ENCODE measurements around the gene CDK6.

CDK6 gene

DNA sequence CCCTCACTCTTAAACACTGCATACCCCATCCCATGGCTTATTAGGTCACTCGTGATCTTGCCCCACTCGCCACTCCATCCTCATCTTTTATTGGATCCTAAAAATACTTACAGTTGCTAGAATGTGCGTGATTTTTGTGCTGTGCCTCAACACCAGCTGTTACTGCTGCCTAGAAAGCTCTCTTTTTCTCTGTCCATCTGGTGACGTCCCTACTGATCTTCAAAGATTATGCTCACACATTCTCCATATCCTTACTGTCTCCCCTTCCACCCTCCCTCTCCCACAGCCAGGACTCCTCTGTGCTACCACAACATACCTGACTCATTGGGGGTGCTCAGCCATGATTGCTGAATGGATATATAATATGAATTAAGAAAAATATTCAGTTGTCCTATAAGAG is 42.0 kb downstream of the CDK6 start:
- peaks cover 31% of the 10 kb centered on the region for H3K36me3 Mint-ChIP-seq (ENCODE audit: low read depth)
- H3K4me3 Mint-ChIP-seq: no peak overlapping the region
- H3K9me3 Mint-ChIP-seq: peaks cover 15% of the 10 kb centered on the region
- H3K27me3 Mint-ChIP-seq (ENCODE audit: low read depth): no peaks in the 10 kb centered on the region
- TF ChIP-seq, protein P1, sequence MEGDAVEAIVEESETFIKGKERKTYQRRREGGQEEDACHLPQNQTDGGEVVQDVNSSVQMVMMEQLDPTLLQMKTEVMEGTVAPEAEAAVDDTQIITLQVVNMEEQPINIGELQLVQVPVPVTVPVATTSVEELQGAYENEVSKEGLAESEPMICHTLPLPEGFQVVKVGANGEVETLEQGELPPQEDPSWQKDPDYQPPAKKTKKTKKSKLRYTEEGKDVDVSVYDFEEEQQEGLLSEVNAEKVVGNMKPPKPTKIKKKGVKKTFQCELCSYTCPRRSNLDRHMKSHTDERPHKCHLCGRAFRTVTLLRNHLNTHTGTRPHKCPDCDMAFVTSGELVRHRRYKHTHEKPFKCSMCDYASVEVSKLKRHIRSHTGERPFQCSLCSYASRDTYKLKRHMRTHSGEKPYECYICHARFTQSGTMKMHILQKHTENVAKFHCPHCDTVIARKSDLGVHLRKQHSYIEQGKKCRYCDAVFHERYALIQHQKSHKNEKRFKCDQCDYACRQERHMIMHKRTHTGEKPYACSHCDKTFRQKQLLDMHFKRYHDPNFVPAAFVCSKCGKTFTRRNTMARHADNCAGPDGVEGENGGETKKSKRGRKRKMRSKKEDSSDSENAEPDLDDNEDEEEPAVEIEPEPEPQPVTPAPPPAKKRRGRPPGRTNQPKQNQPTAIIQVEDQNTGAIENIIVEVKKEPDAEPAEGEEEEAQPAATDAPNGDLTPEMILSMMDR (IDR thresholded peaks at IDR 0.05; ENCODE audit: unreplicated experiment in 3 of 3): no peak
- H3K4me1 Mint-ChIP-seq: peaks cover 24% of the 10 kb centered on the region
- H3K27ac Mint-ChIP-seq: peak overlapping the region in 1 of 3 experiments; percentile 66

DNA sequence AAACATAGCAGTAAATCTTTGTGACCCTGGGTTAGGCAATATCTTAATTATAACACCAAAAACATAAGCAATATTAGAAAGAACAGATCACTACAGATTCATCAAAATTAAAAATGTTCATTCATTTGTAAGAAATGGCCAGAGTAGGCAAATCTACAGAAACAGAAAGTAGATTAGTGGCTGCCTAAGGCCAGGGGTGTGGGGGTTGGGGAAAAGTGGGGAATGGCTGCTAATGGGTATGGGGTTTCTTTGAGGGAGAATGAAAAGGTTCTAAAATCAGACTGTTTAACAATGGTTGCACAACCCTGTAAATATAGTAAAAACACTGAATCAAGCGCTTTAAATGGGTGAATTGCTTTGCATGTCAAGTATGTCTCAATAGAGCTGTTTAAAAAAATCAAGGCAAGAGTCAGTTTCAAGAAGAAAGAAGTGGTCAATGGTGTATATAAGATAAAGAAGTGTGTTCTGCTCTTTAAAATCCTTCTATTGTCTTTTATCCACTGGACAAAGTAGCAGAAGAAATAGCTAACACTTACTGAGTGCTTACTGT is 42.6 kb downstream of the CDK6 start:
- Mint-ChIP-seq H3K36me3 (ENCODE audit: low read depth) (peaks cover 38% of the 10 kb centered on the region), H3K4me3 (no peak overlapping the region), H3K4me1 (peaks cover 24% of the 10 kb centered on the region), H3K9me3 (peaks cover 20% of the 10 kb centered on the region), H3K27me3 (ENCODE audit: low read depth) (no peaks in the 10 kb centered on the region), H3K27ac (peak overlapping the region in 1 of 3 experiments; percentile 66)
- TF ChIP-seq, protein P1 (IDR thresholded peaks at IDR 0.05; ENCODE audit: unreplicated experiment in 3 of 3): no peak

DNA sequence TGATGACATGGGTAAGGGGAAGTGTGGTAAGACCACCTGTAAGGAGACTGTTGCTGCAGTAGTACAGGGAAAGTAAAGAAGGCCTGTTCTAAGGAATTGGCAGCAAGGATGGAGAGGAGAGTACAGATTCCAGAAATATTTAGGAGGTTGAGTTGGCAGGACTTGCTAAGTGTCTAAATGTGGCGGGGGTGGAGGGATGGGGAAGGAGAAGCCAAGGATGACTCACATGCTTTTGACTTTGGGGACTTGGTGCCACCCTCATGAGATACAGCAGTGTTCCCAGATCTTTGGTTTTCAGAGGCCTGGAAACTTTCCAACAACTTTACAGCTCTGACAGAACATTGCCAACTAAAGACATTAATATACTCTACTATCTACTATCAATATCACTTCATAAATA is 45.4 kb downstream of the CDK6 start:
- H3K9me3 Mint-ChIP-seq: peaks cover 24% of the 10 kb centered on the region
- H3K27me3 Mint-ChIP-seq (ENCODE audit: low read depth): no peaks in the 10 kb centered on the region
- TF ChIP-seq, protein P1 (IDR thresholded peaks at IDR 0.05; ENCODE audit: unreplicated experiment in 3 of 3): no peak
- H3K36me3 Mint-ChIP-seq (ENCODE audit: low read depth): peaks cover 47% of the 10 kb centered on the region
- no peak overlapping the region for H3K4me3 Mint-ChIP-seq
- peaks cover 27% of the 10 kb centered on the region for H3K4me1 Mint-ChIP-seq
- no peak overlapping the region for H3K27ac Mint-ChIP-seq

DNA sequence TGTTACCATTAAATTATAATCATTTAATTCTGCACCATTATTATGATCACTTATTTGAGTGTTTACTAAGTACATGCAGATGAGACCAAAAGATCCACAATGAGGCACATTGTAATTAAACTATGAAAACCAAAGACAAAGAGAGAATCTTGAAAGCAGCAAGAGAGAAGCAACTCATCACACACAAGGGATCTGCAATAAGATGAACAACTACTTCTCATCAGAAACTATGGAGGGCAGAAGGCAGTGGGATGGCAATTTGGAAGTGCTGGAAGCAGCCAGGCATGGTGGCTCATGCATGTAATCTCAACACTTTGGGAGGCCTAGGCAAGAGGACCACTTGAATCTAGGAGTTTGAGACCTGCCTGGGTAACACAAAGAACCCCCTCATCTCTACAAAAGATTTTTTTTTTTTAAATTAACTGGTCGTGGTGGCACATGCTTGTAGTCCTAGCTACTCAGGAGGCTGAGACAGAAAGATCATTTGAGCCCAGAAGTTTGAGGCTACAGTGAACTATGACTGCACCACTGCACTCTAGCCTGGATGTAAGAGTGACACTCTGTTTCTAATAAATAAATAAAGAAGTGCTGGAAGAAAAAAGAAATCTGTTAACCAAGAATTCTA is 47.7 kb downstream of the CDK6 start:
- H3K27me3 Mint-ChIP-seq (ENCODE audit: low read depth): no peaks in the 10 kb centered on the region
- peaks cover 24% of the 10 kb centered on the region for H3K9me3 Mint-ChIP-seq
- TF ChIP-seq, protein P1 (IDR thresholded peaks at IDR 0.05; ENCODE audit: unreplicated experiment in 3 of 3): no peak
- H3K4me3 Mint-ChIP-seq: no peak overlapping the region
- peaks cover 21% of the 10 kb centered on the region for H3K4me1 Mint-ChIP-seq
- H3K36me3 Mint-ChIP-seq (ENCODE audit: low read depth): peaks cover 56% of the 10 kb centered on the region
- H3K27ac Mint-ChIP-seq: no peak overlapping the region

DNA sequence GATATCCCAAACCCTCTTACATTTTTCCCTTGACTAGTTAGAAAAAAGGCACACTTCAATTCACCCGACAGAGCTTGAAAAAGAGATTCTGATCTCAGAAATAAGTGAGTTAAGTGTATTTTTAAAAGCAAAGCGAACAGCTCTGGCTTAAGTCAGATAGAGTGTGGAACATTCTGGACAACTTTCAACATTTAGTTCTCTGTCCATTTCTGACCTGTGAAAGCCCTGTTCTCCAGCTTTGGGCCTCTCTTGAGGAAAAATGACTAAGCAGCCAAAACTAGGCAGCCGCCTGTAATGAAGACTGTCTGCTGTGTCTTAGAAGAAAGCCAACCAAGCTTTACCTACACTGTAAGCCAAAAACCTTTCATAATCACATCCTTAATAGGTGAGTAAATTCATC is 50.5 kb downstream of the CDK6 start:
- H3K9me3 Mint-ChIP-seq: peaks cover 24% of the 10 kb centered on the region
- TF ChIP-seq, protein P1 (IDR thresholded peaks at IDR 0.05; ENCODE audit: unreplicated experiment in 3 of 3): no peak
- peaks cover 26% of the 10 kb centered on the region for H3K4me1 Mint-ChIP-seq
- peaks cover 43% of the 10 kb centered on the region for H3K36me3 Mint-ChIP-seq (ENCODE audit: low read depth)
- peak overlapping the region; percentile 9 to 73 (median 53) for H3K27ac Mint-ChIP-seq
- no peaks in the 10 kb centered on the region for H3K27me3 Mint-ChIP-seq (ENCODE audit: low read depth)
- no peak overlapping the region for H3K4me3 Mint-ChIP-seq

DNA sequence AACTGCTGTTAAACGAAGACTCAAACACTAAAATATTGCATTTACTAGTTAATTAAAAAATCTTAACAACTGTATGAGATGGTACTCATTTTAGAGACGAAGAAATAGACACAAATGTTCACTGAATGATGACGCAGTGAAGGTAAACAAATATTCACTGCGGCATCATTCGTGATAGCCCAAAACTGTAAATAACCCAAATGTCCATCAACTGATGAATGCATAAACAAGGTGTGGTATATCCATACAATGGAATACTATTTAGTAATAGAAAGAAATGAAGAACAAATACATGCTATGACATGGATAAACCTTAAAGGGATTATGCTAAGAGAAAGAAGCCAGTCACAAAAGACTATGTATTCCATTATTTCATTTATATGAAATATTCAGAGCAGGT is 51.4 kb downstream of the CDK6 start:
- Mint-ChIP-seq H3K4me1 (peaks cover 28% of the 10 kb centered on the region), H3K9me3 (peaks cover 14% of the 10 kb centered on the region), H3K36me3 (ENCODE audit: low read depth) (peaks cover 33% of the 10 kb centered on the region), H3K4me3 (no peak overlapping the region), H3K27ac (peak overlapping the region in 2 of 3 experiments; percentile 26 to 73), H3K27me3 (ENCODE audit: low read depth) (no peaks in the 10 kb centered on the region)
- TF ChIP-seq, protein P1 (IDR thresholded peaks at IDR 0.05; ENCODE audit: unreplicated experiment in 3 of 3): no peak
